Measurements from ENCODE around the gene GINS2.

Gene GINS2

DNA sequence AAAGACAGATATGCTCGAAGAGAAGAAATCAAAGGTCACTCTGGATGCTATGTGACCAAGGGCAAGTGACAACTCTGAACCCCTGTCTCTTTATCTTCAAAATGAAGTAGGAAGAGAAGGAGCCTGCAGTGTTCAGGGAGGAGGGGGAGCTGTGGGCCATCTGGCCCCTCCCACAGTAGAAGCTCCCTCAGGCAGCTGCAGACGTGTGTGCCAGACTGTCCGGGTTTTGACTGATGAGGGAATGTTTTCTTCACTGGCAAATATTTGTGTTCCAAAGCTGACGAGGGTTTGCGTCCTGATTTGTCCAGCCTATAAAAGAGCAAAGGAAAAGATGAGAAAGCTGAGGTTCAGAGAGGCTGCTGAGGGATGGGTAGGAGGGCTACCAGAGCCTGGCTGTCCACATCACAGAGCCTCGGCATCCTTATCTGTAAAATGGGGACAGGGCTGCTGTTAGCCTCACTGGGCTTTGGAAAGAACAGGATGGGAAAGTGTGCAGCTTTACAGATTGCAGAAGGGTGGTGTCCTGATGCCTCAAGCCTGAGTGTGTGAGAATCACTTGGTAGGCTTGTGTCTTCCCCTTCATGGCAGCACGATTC is 1.8 kb upstream of the GINS2 start:
- no peak for FAIRE-seq
- no peak for DNase-seq (ENCODE audit: insufficient read length, low spot score)

DNA sequence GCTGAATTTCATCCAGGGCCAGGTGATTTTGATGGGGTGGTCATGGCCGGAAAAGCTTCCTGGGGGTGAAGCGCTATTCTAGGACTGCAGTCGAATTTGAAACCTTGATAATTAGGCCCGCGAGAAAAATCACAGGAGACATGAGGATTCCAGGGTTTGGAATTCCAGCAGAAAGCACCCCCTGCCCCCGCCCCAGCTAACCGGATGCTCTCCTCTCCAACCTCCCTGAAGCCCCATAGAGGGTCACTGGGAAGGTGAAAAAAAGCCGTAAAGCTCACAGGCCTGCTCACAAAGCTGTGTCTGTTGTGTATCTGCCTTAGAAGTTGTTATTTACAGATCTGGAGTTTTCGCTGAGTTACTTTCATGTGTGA is 1.2 kb upstream of the GINS2 start:
- no peak for DNase-seq (ENCODE audit: insufficient read length, low spot score)
- no peak for FAIRE-seq

DNA sequence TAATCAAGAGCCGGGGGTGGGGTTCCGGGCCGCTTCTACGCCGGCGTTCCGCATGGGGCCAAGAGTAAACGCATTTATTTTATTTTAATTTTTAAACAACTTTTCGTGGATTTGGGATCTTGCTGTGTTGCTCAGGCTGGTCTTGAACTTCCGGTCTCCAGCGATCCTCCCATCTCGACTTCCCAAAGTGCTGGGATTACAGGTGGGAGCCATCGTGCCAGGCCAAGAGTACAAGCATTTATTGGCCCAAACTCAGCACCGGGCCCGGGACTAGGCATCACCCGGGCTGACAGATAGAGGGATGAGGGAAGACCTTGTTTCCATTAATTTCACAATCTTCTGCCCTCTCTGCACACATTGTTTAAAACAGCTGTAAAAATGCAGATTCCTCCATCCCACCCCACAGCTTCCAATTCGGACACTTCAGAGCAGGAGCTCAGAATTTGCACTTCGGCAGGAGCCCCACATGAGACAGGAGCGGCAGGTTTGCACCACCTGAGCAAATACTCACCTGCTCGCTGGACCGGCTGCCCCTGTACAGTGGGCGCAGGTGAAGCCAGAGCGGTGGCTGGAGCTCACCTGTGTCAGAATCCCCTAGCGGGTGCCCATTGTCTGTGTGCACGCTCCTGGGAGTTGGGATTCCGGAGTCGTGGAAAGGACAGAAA is 663 bp upstream of the GINS2 start:
- DNase-seq (ENCODE audit: insufficient read length, low spot score) (no peak), FAIRE-seq (no peak)

DNA sequence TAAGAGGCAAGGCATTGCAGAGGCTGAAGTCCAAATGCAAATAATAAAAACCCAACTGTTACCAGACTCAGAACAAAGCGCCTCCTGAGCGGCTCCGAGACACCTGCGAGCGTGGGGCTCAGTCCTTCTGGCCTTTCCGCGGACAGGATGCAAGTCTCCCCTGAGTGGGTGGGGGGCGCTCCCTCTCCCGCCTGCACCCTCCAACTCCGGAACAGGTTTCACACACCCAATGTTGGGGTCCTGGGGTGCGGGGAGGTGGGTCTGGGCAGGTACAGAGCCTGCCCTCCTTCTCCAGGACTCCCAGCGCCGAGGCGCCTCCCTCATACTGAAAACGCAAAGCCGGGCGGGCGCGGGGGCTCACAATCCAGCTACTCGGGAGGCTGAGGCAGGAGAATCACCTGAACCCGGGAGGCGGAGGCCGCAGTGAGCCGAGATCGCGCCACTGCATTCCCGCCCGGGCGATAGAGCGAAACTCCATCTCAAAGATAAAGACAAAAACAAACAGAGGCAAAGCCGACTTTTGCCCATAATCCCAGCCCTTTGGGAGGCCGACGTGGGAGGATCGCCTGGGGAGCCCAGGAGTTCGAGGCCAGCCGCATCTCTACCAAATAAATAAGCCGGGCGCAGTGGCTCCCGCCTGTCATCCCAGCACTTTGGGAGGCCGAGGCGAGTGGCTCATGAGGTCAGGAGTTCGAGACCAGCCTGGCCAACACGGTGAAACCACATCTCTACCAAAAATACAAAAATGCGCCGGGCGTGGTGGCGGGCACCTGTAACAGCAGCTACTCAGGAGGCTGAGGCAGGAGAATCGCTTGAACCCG is 893 bp downstream of the GINS2 start:
- DNase-seq (ENCODE audit: insufficient read length, low spot score) = no peak
- no peak for FAIRE-seq

DNA sequence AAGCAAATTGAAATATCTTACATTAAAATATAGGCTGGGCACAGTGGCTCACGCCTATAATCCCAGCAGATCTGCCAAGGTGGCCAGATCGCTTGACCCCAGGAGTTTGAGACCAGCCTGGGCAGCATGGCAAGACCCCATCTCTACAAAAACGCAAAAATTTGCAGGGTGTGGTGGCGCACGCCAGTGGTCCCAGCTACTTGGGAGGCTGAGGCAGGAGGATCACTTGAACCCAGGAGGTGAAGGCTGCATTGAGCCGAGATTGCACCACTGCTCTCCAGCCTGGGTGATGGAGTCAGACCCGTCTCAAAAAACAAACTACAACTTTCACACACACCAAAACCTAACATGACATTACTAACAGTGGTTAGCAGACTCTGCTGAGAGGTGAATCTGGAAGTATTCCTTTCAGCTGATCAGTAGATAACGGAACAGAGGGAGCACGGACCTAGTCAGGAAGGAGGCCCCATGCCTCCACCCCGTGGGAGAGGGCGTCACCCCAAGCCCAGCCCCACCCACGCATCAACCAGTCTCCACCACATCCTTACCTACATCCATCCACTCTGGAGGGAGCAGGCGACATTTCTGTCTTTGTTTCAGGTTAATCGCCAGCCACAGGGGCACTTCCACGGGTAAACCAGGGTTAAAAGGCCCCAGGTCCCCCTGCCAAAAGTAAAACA is 1.7 kb downstream of the GINS2 start:
- FAIRE-seq (no peak), DNase-seq (ENCODE audit: insufficient read length, low spot score) (no peak)

DNA sequence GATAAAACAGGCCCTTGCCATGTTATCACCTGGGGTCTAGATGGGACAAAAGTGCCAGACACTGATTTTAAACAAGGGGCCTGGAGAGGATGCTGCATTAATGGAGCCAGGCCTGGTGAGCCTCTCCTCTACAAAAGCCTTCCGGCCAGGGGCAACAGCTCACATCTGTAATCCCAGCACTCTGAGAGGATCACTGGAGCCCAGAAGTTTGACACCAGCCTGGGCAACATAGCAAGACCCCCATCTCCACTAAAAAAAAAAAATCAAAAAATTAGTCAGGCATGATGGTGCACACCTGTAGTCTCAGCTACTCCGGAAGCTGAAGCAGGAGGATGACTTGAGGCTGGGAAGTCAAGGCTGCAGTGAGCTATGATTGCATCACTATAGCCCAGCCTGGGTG is 3.5 kb downstream of the GINS2 start:
- DNase-seq (ENCODE audit: insufficient read length, low spot score) = no peak
- FAIRE-seq = no peak

DNA sequence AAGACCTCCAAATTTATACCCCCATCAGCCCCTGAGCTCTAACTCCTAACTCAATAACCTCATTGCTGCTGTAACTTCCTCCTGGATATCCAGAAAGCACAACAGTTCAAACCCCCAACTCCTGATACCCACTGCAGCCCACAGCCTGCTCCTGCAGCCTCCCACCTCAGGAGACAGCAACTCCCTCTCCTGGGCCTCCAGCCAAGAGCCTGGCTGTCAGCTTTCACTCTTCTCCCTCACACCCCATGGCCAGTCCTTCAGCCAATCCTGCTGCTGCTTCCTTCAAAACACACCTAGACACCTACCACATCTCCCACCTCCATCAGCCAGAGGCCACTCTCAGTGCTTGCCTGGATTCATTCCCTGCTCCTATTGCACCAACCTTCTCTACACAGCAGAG is 5.4 kb downstream of the GINS2 start:
- DNase-seq (ENCODE audit: insufficient read length, low spot score) (no peak), FAIRE-seq (no peak)

DNA sequence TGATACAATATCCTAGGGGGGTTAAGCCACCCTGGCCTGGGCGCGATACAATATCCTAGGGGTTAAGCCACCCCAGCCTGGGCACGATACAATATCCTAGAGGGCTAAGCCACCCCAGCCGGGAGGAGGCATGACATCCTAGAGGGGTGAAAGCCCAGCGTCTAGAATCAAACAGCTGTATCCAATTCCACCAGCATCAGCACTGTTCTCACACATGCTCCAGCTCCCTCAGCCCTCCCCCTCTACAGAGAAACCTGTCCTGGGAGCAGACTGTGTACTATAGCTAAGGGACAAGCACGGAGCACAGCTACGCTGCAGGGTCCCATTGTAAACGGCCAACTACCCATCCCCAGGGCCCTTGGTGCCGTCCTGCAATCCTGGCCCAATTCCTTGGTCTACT is 6.2 kb downstream of the GINS2 start:
- no peak for FAIRE-seq
- no peak for DNase-seq (ENCODE audit: insufficient read length, low spot score)

DNA sequence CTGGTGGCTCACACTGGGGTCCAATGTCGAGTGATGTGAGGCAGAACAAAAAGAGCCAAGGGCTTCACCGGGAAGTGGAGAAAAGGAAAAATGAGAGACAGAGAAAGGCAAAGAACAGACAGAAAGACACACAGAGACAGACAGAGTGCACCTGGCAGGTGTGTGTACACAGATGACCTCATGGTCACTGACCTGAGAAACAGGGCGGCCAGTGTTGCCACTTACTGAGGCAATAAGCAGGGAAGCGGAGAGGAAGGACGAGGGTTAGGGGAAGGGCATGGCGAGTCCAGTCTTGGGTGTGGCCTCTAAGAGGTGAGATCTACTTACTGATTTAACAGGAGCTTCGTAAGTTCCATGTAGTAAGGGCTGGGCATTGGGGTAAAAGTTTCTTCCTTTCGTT is 7.5 kb downstream of the GINS2 start:
- DNase-seq (ENCODE audit: insufficient read length, low spot score) = no peak
- no peak for FAIRE-seq

DNA sequence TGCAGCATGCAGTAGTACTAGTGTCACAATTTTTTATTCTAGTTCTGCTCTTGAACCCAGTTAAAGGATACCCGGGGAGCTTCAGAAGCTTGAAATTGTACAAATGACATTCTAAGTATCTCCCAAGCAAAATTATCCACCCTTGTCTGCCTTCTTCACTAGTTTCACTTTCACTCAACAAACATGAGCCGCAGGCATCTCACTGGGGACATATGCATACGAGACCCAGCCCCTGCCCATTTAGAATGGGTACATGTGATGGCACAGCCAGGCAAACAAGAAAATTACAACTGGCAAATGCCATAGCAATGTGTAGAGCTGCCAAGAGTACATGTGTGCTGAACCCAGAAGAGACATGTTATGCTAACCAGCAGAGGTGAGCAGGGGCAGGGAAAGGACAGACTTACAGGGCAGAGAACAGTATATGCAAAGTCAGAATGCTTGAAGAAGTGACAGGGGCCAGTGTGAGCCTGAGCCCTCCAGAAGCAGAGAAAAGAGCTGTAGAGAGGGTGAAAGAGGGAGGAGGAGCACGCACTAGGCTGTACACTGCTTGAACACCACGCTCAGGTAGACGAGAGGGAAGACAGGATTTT is 8.3 kb downstream of the GINS2 start:
- FAIRE-seq (no peak), DNase-seq (ENCODE audit: insufficient read length, low spot score) (no peak)

DNA sequence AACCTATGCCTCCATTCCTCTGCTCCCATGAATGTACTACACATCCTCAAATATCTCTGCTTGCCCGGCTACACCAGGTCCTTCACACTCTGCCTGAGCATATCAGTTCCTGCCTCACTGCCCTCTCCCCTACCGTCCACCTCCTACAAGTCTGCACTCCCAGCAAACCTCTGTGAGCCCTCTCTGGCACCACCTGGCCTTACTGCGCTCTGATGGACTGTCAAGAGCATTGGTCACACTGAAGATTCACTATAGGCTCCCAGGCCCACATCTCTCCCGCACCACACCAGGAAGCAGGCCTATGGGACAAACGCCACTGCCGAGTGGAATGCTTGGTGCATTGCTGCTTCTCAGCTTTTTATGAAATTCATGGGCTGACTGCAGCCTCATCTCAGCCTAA is 8.9 kb downstream of the GINS2 start:
- no peak for DNase-seq (ENCODE audit: insufficient read length, low spot score)
- no peak for FAIRE-seq

DNA sequence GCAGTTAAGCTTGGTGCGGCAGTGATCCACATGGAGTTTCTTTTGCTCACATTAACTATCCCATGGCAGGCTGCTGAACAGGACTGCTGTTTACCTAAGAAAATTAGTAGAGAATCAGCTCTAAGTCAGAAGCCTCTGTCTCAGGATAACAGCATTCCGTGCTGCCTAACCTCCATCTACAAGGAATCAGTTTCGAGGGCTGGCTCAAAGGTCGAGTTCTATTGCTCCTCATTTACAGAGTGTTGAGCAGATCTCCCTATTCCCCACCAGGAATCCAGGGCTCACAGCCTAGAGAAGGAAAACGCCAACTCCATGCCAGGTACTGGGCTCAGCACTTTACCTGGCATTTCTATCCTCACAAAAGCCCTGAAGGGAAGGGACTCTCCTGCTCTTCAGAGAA is 9.9 kb downstream of the GINS2 start:
- FAIRE-seq (no peak), DNase-seq (ENCODE audit: insufficient read length, low spot score) (no peak)

DNA sequence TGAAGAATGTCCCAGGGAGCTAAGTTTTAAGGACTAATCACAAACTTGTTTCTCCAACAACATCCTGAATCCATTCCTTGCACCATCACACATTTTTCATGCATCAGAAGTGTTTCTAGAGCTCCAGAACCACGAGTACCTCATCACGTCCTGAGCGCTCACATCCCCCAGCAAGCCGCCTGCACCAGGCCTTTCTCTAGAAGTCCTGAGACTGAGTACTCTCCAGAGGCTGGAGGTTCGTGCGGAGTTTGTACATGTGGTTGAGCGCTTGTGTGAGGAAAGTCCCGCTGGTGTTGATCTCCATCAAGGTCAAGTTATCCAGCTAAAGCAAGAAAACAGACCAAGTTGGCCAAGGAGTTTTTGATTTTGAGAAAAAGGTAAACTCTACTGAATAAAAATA is 10.7 kb downstream of the GINS2 start:
- FAIRE-seq = no peak

DNA sequence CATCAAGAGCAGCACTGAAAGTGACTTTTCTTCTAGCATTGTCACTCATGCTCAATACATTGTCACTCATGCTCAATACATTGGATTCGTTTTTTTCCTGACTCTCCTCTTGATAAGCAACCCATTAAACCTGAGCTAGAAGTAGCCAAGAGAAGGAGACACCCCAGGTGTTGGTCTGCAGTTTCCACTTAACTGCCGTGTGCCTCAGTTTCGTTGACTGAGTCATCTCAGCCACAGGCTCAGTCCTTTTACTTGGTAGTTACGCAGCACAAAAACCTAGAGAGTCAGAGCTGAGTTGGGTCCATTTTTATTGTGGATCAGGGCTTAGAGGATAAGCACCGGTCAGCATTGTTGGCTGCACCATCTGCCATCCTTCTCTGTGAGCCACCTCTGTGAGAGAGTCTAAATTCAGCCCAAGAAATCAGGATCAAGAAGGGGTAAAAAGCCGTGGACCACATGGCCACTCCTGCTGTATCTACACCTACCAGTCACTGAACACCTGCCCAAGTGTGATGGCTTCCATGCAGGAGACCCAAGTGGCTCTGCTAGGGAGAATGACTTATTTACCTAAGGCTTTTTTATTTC is 11.3 kb downstream of the GINS2 start:
- no peak for DNase-seq (ENCODE audit: insufficient read length, low spot score)
- no peak for FAIRE-seq

More for the DNA sequence above, 10.7 kb downstream of the GINS2 start:
- no peak for DNase-seq (ENCODE audit: insufficient read length, low spot score)

DNA sequence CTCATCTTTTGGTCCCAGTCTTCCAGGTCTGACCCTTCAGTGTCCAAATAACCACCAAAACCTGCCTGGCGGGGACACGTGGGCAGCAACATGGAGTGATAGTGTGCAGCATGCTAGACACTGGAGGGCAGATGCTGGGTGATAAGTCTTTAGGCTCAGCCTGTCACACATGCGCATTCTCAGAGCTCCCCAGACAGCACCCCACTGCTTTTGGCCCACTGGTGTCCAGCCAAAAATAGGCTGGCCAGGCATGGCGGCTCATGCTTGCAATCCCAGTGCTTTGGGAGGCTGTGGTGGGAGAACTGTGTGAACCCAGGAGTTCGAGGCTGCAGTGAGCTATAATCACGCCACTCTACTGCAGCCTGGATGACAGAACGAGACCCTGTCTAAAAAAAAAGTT is 12.3 kb downstream of the GINS2 start:
- DNase-seq (ENCODE audit: insufficient read length, low spot score) = no peak
- FAIRE-seq = no peak

DNA sequence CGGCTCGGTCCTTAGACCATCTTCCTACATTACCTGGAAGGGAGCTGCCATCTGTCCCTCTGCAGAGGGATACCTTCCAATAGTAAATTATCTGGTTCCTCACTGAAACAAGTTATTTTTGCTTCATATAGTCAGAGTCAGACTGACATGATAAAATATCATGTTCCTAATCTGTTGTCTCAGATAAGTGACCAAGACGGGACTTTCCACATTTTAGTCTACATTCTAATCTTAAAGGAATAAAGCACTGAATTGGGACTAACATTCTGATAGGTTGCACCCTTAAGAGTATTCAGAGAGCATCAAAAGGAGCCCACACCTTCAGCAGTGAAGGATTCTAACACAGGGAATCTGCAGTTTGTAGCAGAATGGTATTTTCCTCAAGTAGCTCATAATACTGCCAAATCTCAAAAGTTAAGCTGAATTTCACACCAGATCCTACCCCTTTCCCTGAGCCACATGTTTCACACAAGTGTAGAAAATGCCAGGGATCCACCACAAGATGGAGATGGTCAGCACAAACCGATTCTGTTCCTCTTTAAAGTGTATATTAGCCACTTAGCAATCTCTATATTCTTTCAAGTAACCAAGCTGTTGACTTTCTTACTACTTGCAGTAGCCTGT is 13.4 kb downstream of the GINS2 start:
- FAIRE-seq (no peak), DNase-seq (ENCODE audit: insufficient read length, low spot score) (no peak)

DNA sequence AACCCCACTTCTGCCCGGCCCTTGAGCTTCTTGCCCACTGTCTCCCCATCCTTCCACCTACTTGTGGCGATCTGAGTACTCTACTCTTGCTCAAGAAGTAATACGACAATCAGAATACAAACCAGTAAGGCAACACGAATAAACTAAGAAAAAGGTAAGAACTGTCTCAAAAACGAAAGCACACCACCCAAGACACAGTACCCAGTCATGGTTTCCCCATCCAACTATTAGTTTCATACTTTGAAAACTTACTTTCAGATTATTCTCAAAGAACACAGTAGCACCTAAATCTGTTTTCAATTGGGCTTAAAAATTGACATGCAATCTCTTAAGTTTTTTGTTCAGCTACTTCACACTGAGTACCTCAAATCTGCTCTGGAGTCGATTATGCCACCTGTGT is 13.9 kb downstream of the GINS2 start:
- no peak for FAIRE-seq
- no peak for DNase-seq (ENCODE audit: insufficient read length, low spot score)

DNA sequence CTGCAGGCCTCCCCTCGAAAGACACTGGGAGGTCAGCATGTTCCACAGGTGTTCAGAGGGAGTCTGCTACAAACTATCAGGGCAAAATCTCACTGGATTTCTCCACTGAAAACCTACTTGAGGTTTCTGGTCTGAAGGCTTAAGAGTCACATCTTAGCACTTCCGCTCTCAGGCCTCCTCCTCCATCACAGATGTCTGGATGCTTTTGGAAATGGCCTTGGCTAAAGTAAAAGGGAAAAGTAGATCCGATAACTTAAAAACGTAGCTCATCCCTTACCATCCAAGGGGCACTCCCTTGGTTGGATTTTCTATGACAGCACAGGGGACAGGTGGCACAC is 14.4 kb downstream of the GINS2 start:
- FAIRE-seq (no peak), DNase-seq (ENCODE audit: insufficient read length, low spot score) (no peak)

DNA sequence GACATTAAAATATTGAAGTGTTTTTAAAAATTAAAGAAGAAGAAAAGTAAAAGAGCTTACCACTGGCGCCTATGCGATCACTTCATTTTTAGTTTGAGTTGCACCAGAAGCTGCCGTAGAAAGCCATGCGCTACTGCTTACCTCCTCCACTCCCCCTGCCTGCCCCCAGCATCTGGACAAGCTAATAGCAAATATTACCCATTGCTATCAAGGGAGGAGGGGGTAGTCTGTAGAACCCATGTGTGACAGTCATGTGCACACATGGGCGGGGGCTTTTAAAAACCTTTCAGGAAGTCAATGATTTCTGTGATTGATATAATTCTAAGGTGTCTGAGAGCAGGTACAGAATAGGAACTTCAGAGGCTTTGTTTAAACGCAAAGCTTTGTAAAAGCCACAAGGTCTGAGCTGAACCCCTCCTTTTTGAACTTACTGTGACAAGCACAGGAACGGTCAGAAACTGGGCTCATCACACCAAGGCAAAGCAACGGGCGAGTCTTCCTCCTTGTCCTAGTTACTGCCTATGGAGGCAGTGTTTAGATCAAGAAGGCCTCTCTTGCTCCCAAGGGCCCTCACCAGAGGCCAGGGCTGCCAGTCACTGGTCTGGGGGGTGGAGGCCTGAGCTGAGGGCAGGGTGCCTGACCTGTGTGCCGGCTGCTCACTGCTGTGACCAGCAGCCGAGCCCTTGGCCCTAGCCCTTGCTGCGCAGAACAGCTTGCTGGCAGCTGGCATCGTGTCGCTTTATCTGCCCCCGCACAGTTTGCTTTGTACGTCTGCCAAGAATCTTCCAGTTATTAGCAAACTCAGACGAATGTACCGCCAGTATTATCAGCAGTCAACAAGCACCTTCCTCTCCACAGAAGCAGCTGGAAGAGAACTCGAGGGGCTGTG is 15.0 kb downstream of the GINS2 start:
- FAIRE-seq (no peak), DNase-seq (ENCODE audit: insufficient read length, low spot score) (no peak)

DNA sequence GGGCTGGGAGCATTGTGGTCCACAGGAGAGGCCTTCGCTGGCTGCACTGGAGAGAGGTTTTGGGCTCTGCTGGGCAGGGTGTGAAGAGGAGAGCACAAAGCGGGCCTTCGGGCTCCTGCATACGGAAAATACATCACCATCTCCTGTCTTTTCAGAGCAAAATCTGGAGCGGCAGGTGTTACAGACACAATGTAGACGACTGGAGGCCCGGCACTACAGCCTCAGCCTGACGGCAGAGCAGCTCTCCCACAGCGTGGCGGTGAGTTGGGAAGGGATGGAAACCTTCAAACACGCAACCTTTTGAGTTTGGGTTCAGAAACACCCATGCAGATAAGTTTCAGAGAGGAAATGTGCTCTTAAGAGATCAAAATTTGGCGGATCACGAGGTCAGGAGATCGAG is 17.9 kb downstream of the GINS2 start:
- no peak for DNase-seq (ENCODE audit: insufficient read length, low spot score)
- FAIRE-seq = no peak
